ENCODE measurements around the gene CRYBG1. TPM values are rescaled to one million over a fixed set of nuclear protein-coding genes. Genes with fewer than 3 reads are reported as not detected.

Gene CRYBG1
- total and polyA plus RNA-seq, 10 of the 15 experiments (the other 5 are each of a cell fraction or from before 2014, with no cell fraction given): 6.5 to 57.0 (median 25.2) TPM

- H3K79me2 ChIP-seq (ENCODE audit: control insufficient read depth, insufficient read depth, low read length): no peaks in the 10 kb centered on the region
- CTCF ChIA-PET: interaction anchor here (0.8 to 1.9 kb wide), 6 partner anchors 14 to 202 kb away, joined by 3 to 7 read pairs (median 4); no protein-coding TSS in a partner anchor
- FAIRE-seq (no peak), DNase-seq (ENCODE audit: low read depth, low spot score) (no peak), ATAC-seq (peak; percentile 55)
- H3K4me1 ChIP-seq (ENCODE audit: control insufficient read depth, insufficient read depth, low read length): 0 out of 2 replicates have a peak, but pooled peaks cover 3% of the 10 kb centered on the region
- no peak overlapping the region for H3K4me3 ChIP-seq
- intact Hi-C loops (cut with micrococcal nuclease; ENCODE audit: unreplicated experiment) (no loop called here), in situ Hi-C loops (cut with MboI) (no loop called here)
- RAD21 ChIA-PET (ENCODE audit: unreplicated experiment): no interaction called here
- WGBS (ENCODE audit: insufficient coverage, insufficient replicate concordance, low lambda C conversion rate, missing lambda C conversion rate): 20% methylated on average over 28 of the region's 31 CpGs
- no peaks in the 10 kb centered on the region for H4K20me1 ChIP-seq (ENCODE audit: control insufficient read depth, insufficient read depth)
- TF ChIP-seq, protein P1, sequence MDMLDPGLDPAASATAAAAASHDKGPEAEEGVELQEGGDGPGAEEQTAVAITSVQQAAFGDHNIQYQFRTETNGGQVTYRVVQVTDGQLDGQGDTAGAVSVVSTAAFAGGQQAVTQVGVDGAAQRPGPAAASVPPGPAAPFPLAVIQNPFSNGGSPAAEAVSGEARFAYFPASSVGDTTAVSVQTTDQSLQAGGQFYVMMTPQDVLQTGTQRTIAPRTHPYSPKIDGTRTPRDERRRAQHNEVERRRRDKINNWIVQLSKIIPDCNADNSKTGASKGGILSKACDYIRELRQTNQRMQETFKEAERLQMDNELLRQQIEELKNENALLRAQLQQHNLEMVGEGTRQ (IDR thresholded peaks at IDR 0.05; ENCODE audit: borderline replicate concordance, low read depth, low read length): no peak
- TF ChIP-seq CHD4 (IDR thresholded peaks at IDR 0.05) (no peak), TCF12 (IDR thresholded peaks at IDR 0.05; ENCODE audit: low read depth, low read length) (no peak), EP300 (IDR thresholded peaks at IDR 0.05; ENCODE audit: borderline replicate concordance in 1 of 2, control insufficient read depth in 1 of 2, low read depth in 2 of 2, low read length in 2 of 2) (no peak), SRF (IDR thresholded peaks at IDR 0.05; ENCODE audit: low read depth in 2 of 2, low read length in 2 of 2) (no peak), CBX3 (IDR thresholded peaks at IDR 0.05; ENCODE audit: borderline replicate concordance, low read depth) (no peak), WRNIP1 (IDR thresholded peaks at IDR 0.05; ENCODE audit: borderline replicate concordance, low read depth, low read length) (no peak), RAD21 (IDR thresholded peaks at IDR 0.05; ENCODE audit: insufficient read depth, low read depth, low read length) (no peak), EGR1 (IDR thresholded peaks at IDR 0.05; ENCODE audit: borderline replicate concordance in 1 of 2, low read depth in 2 of 2, low read length in 2 of 2) (no peak), PAX8 (IDR thresholded peaks at IDR 0.05) (no peak)
- TF ChIP-seq, protein P2, sequence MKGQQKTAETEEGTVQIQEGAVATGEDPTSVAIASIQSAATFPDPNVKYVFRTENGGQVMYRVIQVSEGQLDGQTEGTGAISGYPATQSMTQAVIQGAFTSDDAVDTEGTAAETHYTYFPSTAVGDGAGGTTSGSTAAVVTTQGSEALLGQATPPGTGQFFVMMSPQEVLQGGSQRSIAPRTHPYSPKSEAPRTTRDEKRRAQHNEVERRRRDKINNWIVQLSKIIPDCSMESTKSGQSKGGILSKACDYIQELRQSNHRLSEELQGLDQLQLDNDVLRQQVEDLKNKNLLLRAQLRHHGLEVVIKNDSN (IDR thresholded peaks at IDR 0.05; ENCODE audit: borderline replicate concordance, extremely low read length, insufficient read depth, low read depth, low read length): no peak
- TF ChIP-seq, protein P3, sequence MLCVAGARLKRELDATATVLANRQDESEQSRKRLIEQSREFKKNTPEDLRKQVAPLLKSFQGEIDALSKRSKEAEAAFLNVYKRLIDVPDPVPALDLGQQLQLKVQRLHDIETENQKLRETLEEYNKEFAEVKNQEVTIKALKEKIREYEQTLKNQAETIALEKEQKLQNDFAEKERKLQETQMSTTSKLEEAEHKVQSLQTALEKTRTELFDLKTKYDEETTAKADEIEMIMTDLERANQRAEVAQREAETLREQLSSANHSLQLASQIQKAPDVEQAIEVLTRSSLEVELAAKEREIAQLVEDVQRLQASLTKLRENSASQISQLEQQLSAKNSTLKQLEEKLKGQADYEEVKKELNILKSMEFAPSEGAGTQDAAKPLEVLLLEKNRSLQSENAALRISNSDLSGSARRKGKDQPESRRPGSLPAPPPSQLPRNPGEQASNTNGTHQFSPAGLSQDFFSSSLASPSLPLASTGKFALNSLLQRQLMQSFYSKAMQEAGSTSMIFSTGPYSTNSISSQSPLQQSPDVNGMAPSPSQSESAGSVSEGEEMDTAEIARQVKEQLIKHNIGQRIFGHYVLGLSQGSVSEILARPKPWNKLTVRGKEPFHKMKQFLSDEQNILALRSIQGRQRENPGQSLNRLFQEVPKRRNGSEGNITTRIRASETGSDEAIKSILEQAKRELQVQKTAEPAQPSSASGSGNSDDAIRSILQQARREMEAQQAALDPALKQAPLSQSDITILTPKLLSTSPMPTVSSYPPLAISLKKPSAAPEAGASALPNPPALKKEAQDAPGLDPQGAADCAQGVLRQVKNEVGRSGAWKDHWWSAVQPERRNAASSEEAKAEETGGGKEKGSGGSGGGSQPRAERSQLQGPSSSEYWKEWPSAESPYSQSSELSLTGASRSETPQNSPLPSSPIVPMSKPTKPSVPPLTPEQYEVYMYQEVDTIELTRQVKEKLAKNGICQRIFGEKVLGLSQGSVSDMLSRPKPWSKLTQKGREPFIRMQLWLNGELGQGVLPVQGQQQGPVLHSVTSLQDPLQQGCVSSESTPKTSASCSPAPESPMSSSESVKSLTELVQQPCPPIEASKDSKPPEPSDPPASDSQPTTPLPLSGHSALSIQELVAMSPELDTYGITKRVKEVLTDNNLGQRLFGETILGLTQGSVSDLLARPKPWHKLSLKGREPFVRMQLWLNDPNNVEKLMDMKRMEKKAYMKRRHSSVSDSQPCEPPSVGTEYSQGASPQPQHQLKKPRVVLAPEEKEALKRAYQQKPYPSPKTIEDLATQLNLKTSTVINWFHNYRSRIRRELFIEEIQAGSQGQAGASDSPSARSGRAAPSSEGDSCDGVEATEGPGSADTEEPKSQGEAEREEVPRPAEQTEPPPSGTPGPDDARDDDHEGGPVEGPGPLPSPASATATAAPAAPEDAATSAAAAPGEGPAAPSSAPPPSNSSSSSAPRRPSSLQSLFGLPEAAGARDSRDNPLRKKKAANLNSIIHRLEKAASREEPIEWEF (IDR thresholded peaks at IDR 0.05; ENCODE audit: insufficient replicate concordance, low read depth, low read length): no peak
- BruUV-seq (replicated peaks): no TSS peak
- SMC1A ChIA-PET (ENCODE audit: uncharacterized antibody, unreplicated experiment): no interaction called here
- no peak overlapping the region for H3K9ac ChIP-seq (ENCODE audit: control insufficient read depth, insufficient read depth, low read length)
- H3K4me2 ChIP-seq (ENCODE audit: control insufficient read depth, insufficient read depth): peak overlapping the region; percentile 75
- H3K9me3 ChIP-seq (replicated peaks; ENCODE audit: control insufficient read depth, insufficient read depth, low read length): no peaks in the 10 kb centered on the region
- peaks cover 4 to 13% of the 10 kb centered on the region in 2 experiments for H3K27me3 ChIP-seq (replicated peaks in 1 of 2; ENCODE audit: control insufficient read depth in 2 of 2, insufficient read depth in 2 of 2, low read length in 1 of 2)
- H3K27ac ChIP-seq (ENCODE audit: control insufficient read depth, insufficient read depth): no peak overlapping the region
- H3K36me3 ChIP-seq (ENCODE audit: control insufficient read depth in 2 of 2, insufficient read depth in 2 of 2, low read length in 1 of 2): no peaks in the 10 kb centered on the region
- peak overlapping the region; percentile 33 for H2AFZ ChIP-seq (ENCODE audit: control insufficient read depth, low read depth, low read length)
- POLR2A ChIA-PET: no interaction called here
Observed at GRCh38 chr6:106360989-106361430, 493 bp downstream of the CRYBG1 start.
